CD4-positive, alpha-beta T cell treated with Interleukin-12 subunit alpha and Interleukin-12 subunit beta, for 1 hour (primary cell): ENCODE measurements around the gene TP63.

Experiments
- DNase-seq: peaks from one replicate; pipeline ENCODE4 v3.0.0-alpha.2; 2020

TP63 gene

DNA sequence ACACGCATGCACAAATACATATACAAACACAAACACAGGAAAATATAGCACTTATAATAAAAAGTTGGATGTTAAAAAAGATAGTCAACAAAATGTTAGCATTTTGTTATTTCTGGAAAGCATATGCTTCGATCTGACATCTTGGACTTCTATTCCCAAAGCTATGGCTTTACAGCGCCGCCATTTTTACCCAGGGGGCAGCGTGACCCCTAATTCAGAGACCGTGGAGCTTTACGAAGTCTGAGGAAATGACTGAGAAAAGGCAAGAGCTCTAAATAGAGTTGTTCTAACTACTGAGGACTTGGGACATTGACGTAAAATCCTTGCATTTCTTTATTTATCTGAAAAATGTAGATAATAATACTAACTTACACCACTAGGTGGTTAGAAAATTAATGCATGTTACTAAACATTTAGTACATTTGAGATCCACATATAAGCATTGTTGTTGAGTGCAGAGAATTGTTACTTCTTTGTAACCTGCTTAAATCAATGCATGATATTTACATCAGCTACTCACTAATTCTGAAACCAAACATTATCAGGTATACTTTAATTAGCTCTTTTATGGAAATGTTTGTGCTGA is 155.4 kb downstream of the TP63 start:
- DNase-seq: no peak

GRCh38 chr3:189787191-189787590 is 156.0 kb downstream of the TP63 start:
- no peak for DNase-seq

GRCh38 chr3:189787632-189788031 is 156.4 kb downstream of the TP63 start:
- no peak for DNase-seq

DNA sequence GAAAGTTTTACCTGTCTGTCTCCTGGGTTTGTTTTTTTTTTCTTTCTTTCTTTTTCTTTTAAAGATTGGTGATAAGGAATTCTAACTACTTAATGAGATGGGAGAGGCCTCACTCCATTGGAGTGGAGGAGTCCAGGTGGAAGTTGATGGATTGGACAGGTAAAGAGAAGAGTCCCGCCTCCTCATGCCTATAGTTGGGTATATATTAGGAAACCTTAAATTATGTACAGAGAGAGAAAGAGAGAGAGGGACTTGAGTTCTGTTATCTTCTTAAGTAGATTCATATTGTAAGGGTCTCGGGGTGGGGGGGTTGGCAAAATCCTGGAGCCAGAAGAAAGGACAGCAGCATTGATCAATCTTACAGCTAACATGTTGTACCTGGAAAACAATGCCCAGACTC is 158.2 kb downstream of the TP63 start:
- no peak for DNase-seq

GRCh38 chr3:189790658-189791057 is 159.5 kb downstream of the TP63 start:
- no peak for DNase-seq

GRCh38 chr3:189792046-189792929 is 161.1 kb downstream of the TP63 start:
- DNase-seq: no peak

DNA sequence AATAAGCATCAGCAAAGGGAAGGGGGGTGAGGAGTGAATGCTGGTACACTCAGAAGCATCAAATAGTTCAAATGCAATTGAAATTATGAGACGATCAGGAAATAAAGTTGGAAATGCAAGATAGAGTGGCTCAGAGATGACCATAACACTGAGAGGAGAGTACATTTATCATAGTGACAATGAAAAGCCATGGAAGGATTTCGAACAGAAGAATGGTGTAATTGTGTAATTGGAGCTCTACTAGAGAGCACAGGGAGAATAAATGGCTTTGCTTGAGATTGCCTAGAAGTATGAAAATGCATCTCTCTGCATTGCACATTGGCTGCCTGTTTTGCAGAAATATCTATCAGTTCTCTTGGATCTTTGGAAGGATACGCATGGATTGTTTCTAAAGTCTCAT is 163.3 kb downstream of the TP63 start:
- no peak for DNase-seq

DNA sequence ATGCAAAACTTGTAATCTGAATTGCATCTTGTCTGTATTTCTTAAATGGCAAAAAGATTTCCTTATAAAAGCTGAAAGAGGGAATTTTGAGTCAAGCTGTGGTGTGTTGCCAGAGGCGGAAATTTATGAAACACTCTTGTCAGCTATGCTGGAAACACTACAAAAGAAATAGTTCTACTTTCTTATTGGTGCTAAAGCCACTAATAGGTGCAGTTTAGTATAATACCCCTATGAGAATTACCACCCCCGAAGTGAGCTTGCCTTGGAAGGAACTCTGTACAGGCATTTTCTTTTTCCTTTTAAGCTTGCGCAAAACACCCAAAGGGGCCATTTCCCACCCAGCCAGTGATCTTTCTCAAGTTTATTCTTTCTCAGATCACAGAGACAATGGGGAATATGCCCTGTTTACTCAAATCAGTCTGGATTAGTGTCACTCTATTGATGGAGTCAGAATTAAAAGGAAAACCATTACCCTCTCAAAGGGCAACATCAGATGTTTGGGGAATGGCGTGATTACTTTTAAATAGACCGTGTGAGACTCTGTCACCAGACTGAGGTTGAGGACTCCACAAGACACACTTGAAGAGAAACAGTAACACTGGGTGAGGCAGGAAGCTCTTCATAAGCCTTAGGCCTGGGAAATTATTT is 166.0 kb downstream of the TP63 start:
- no peak for DNase-seq

DNA sequence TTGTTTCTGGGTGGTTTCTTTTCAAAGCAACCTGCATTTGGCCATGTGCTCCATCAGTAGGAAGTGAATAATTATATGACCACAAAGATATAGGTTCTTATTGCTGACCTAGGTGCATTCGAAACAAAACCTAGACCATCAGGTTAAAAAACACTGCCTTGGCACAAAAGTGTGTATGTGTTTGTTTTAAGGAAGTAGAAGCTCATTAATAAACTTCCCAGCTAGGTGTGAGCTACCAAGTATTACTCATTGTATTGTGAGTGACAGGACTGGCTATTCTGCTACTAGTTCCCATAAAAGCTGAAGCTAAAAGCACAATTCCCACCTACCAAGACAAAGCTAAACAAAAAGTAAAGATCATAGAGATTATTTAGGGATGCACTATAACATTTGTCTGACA is 168.2 kb downstream of the TP63 start:
- DNase-seq: no peak

- no peak for DNase-seq
Measured at GRCh38 chr3:189800436-189800835, 169.2 kb downstream of the TP63 start.

DNA sequence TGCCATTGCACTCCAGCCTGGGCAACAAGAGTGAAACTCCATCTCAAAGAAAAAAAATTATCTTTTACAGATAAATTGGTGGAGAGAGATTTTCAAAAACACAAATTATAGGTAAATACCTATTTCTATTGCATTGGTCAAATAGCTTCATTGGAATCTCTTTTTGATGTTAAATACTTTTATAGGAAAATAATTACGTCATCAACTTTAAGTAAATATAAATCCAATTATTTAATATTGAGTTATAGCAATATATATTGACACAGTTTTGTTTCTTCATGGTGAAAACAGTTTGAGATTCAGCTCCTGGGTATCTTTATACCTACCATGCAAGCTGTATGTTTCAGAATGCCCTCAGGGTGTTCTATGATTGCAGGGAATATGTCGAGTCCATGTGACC is 172.1 kb downstream of the TP63 start:
- no peak for DNase-seq

GRCh38 chr3:189805375-189806067 is 174.3 kb downstream of the TP63 start:
- no peak for DNase-seq

- DNase-seq: no peak
Measured at GRCh38 chr3:189806171-189806951, 175.2 kb downstream of the TP63 start.

GRCh38 chr3:189808246-189809007 is 177.2 kb downstream of the TP63 start:
- no peak for DNase-seq

DNA sequence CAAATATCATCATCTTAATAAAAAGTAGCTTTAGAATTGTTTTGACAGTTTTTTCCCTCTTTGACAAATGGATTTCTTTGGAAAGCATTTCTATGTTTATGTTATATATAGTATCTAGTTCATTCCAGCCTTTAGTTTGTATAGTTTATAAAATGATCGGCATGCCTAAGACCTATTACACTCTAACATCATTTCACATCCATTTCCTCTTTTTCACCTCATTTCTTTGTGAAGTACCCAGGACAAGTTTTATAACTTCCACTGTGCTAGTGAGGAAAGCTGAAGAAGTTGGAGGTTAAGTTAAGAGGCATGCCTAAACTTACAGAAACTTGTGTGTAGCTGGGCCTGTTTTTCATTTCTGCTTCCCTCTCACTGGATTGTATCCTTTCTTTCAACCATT is 178.4 kb downstream of the TP63 start:
- no peak for DNase-seq

DNA sequence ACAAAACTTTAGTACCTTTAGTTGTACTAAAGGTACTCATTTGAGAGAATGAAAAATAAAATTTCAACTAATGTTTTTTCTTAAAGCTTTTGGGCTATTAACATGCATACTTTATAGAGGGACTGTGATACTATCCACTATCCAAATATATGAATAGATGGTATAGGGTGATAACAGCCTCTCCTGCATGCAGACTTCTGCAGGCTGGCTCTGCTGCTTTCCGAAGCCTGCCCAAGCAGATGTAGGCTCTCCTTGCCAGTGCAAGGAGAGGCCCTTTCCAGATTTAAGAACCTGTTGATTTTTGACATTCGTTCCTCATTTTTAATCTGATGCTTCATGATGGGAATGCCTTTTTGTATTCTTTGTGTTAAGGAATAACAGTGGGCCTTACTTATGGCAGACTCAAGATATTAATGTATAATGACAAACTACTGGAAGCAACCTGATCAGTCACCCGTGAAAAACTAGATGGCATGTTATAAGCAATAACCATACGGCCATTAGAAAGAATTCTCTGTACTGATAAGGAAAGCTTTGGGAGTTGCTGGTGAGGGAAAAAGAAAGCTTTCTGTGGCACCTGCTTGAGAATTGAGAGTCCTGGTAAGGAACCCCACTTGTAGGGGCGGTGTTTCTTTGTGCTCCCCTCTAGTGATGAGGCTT is 181.7 kb downstream of the TP63 start:
- DNase-seq: no peak

DNA sequence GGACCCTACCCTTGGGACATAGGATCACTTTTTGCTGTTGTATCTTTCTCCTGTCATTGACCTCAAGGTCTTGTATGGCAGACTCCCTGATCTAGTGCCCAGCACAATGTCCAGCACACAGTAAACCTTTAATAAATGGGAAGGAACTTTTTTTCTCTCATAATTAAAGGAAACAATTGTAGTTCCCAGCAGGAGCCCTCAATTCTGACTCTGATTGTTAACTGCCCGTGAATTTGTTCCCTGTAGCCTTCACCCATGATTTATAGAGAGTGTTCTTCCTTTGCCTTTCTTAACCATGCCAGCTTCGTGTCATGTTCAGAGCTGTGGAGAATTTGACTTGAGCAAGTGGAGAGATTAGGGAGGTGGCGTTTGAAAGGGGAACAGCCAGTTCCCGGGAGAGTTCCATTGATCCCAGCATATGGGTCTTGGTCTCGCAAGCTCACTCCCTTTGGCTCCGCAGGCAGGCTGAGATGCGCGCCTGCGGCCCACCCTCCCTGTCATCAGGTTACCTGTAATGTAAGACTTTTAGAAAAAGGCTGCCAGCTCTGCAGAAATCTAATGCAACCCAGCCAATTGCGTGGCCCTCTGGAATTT is 182.6 kb downstream of the TP63 start:
- DNase-seq: no peak

DNA sequence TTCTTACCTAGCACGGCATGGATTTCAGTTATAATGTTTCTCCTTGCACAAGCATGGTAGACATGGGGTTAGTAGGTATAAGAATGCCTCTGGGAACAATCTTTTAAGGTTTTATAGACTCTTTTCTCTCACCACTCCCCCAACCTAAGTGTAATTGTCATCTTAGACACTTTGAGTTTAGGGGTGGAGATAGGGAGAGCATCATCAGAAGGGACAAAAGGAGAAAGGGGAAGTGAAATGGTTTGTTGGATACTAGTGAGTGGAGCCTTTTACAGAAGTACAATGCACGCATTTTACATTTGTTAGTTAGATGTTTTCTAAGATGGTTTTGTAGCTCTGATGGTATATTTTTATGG is 189.2 kb downstream of the TP63 start:
- DNase-seq: no peak

DNA sequence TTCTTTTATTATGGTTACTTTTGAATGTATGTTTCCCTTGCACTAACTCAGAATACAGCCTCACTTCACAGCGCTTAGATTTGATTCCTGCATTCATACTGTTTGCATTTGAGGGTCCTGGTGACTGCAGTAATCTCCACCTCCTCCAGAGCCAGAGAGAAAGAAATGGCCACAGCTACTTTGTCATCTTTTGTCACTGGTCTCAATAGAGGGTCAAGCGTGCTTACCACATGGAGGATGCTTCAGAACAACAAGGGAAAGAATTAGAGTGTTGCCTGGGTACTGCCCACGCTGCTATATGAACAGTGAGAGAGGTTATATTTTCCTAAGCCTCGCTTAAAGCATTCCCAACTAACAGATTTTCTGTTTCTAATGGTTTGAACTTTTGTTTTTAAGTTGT is 190.1 kb downstream of the TP63 start:
- no peak for DNase-seq

DNA sequence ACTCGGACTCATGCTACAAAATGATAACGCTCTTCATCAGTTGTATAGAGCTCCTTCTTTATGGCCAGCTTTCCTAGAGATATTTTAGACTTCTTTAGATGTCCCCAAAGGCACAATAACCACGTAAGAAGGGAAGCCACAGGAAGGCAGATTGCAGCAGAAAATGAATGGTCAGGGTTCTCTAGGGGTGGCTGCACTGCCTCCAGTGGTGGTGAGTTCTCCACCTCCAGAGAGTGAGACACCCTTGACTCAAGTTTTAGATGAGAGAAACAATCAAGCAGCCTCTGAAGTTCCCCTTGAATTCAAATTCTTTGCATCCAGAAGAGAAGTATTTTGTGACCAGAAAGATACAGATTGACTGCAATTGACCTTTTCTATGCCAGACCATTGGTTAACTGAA is 191.5 kb downstream of the TP63 start:
- no peak for DNase-seq
